CD8-positive, alpha-beta memory T cell (primary cell): ENCODE measurements around the gene MPND. TPM values are rescaled to one million over a fixed set of nuclear protein-coding genes. Genes with fewer than 3 reads are reported as not detected.
"Not testable (repeated sequence)": the region's sequence is repeated elsewhere in the genome, so short reads cannot be mapped to it uniquely, and the experiment has no call there.

Source experiments
- CTCF ChIA-PET: fragments of 350-600 bp; sonication (Branson Sonifier 250); formaldehyde crosslinking; loops from one replicate; lab custom pipeline; 2021; ENCODE audit warnings: antibody characterized with exemption; lab: Charles Lee
- POLR2A ChIA-PET: fragments of 350-600 bp; sonication (Branson Sonifier 250); formaldehyde crosslinking; loops from one replicate; lab custom pipeline; 2021; ENCODE audit warnings: antibody characterized with exemption; lab: Charles Lee
- DNase-seq, 5 donors: peaks; one replicate each; pipeline versions ENCODE4 v3.0.0 to v3.0.0-alpha.2; 2020 to 2022; ENCODE audit warnings: mixed read lengths in 1 of 5
- H3K27ac ChIP-seq: one replicate; pipeline ENCODE4 v1.7.0; 2013; ENCODE audit warnings: low read depth, mild to moderate bottlenecking, low read length, moderate library complexity
- H3K27me3 ChIP-seq: 2 replicates; pipeline ENCODE4 v1.7.0; 2013; ENCODE audit warnings: low read length, mild to moderate bottlenecking; ENCODE audit not compliant: insufficient read depth, poor library complexity, severe bottlenecking
- H3K36me3 ChIP-seq: 2 replicates; pipeline ENCODE4 v1.7.0; 2013; ENCODE audit warnings: mild to moderate bottlenecking, low read length, moderate library complexity; ENCODE audit not compliant: insufficient read depth
- H3K4me1 ChIP-seq: 2 replicates; pipeline ENCODE4 v1.7.0; 2013; ENCODE audit warnings: mild to moderate bottlenecking, low read length, moderate library complexity; ENCODE audit not compliant: insufficient read depth
- H3K4me3 ChIP-seq: 2 replicates; pipeline ENCODE4 v1.7.0; 2013; ENCODE audit warnings: mild to moderate bottlenecking, low read length
- H3K9me3 ChIP-seq: 2 replicates; pipeline ENCODE4 v1.7.0; 2013; ENCODE audit warnings: mild to moderate bottlenecking, low read length
- H3K27ac Mint-ChIP-seq, 8 donors: one replicate each; pipeline ENCODE4 v1.8.0; 2020 to 2021; ENCODE audit warnings: mixed read lengths in 8 of 8, mild to moderate bottlenecking in 6 of 8, inconsistent platforms in 3 of 8, moderate library complexity in 3 of 8
- H3K27me3 Mint-ChIP-seq, 2 donors: one replicate each; pipeline ENCODE4 v1.8.0; 2020 to 2021; ENCODE audit warnings: mixed read lengths in 2 of 2, mild to moderate bottlenecking in 1 of 2, moderate library complexity in 1 of 2
- H3K36me3 Mint-ChIP-seq, 3 donors: one replicate each; pipeline ENCODE4 v1.8.0; 2020 to 2021; ENCODE audit warnings: mixed read lengths in 3 of 3, inconsistent platforms in 1 of 3, mild to moderate bottlenecking in 1 of 3
- H3K4me1 Mint-ChIP-seq, 3 donors: one replicate each; pipeline ENCODE4 v1.8.0; 2020 to 2021; ENCODE audit warnings: mixed read lengths in 3 of 3, inconsistent platforms in 1 of 3, mild to moderate bottlenecking in 1 of 3
- H3K4me3 Mint-ChIP-seq, 7 donors: one replicate each; pipeline ENCODE4 v1.8.0; 2020 to 2021; ENCODE audit warnings: mixed read lengths in 7 of 7, mild to moderate bottlenecking in 6 of 7, moderate library complexity in 4 of 7, inconsistent platforms in 2 of 7
- H3K9me3 Mint-ChIP-seq, 5 donors: one replicate each; pipeline ENCODE4 v1.8.0; 2020 to 2022; ENCODE audit warnings: mixed read lengths in 5 of 5, mild to moderate bottlenecking in 3 of 5, moderate library complexity in 2 of 5, inconsistent platforms in 1 of 5
- polyA plus RNA-seq: library from polyadenylated mRNA; unstranded; fragments of 300-500 nt; fragmentation: Illumina TruSeq; gene quantifications from one replicate; pipeline ENCODE4 v1.2.3, GENCODE V29; 2021
- total RNA-seq, 2 experiments: library from RNA; stranded (reverse); gene quantifications; one replicate each; pipeline ENCODE4 v1.2.3, GENCODE V29; 2021

MPND gene
- total and polyA plus RNA-seq, 3 experiments from 2014 or later: 8.4 to 18.3 (median 17.0) TPM

- Histone ChIP-seq H3K9me3 (no peaks in the 10 kb centered on the region), H3K27me3 (no peaks in the 10 kb centered on the region), H3K4me1 (peaks cover 22% of the 10 kb centered on the region), H3K36me3 (no peaks in the 10 kb centered on the region), H3K27ac (peak overlapping the region; percentile 80), H3K4me3 (peak overlapping the region; percentile 92)
- ChIA-PET POLR2A (interaction anchor here (0.6 to 2.0 kb wide), 13 partner anchors 10 to 580 kb away, joined by 3 to 12 read pairs (median 4); partner anchors contain the start of genes CHAF1A, HDGFL2, SH3GL1 and YJU2), CTCF (interaction anchor here (0.7 to 3.5 kb wide), 11 partner anchors 10 to 449 kb away, joined by 3 to 30 read pairs (median 4); partner anchors contain the start of genes CHAF1A, FEM1A, SH3GL1 and TMIGD2)
- Mint-ChIP-seq H3K4me3 (peak overlapping the region; percentile 80 to 96 (median 91)), H3K36me3 (peaks cover 0 to 23% (median 3%) of the 10 kb centered on the region in 3 donors), H3K27ac (peak overlapping the region; percentile 82 to 99 (median 92)), H3K4me1 (peaks cover 29 to 46% (median 38%) of the 10 kb centered on the region in 3 donors), H3K27me3 (peaks cover 0 to 3% of the 10 kb centered on the region in 2 donors), H3K9me3 (no peaks in the 10 kb centered on the region)
- DNase-seq: peak; percentile 83 to 95 (median 92)
Observed at GRCh38 chr19:4342615-4343369, 570 bp upstream of the MPND start.

- Histone ChIP-seq H3K27me3 (no peaks in the 10 kb centered on the region), H3K36me3 (no peaks in the 10 kb centered on the region), H3K4me1 (peaks cover 13% of the 10 kb centered on the region), H3K9me3 (no peaks in the 10 kb centered on the region), H3K27ac (no peak overlapping the region), H3K4me3 (no peak overlapping the region)
- peaks cover 0 to 35% (median 3%) of the 10 kb centered on the region in 3 donors for H3K36me3 Mint-ChIP-seq
- H3K27ac Mint-ChIP-seq: peak overlapping the region in 2 of 8 donors; percentile 54 to 72
- peak overlapping the region; percentile 52 to 82 (median 63) for H3K4me3 Mint-ChIP-seq
- no peak for DNase-seq
- ChIA-PET CTCF (interaction anchor here (1.2 to 3.5 kb wide), 3 partner anchors 7 to 55 kb away, joined by 3 to 30 read pairs (median 10); partner anchors contain the start of gene SH3GL1), POLR2A (no interaction called here)
- peaks cover 18 to 30% (median 21%) of the 10 kb centered on the region in 3 donors for H3K4me1 Mint-ChIP-seq
- H3K27me3 Mint-ChIP-seq: peaks cover 0 to 3% of the 10 kb centered on the region in 2 donors
- H3K9me3 Mint-ChIP-seq: no peaks in the 10 kb centered on the region
Observed at GRCh38 chr19:4345342-4346019, 2.1 kb downstream of the MPND start.

DNA sequence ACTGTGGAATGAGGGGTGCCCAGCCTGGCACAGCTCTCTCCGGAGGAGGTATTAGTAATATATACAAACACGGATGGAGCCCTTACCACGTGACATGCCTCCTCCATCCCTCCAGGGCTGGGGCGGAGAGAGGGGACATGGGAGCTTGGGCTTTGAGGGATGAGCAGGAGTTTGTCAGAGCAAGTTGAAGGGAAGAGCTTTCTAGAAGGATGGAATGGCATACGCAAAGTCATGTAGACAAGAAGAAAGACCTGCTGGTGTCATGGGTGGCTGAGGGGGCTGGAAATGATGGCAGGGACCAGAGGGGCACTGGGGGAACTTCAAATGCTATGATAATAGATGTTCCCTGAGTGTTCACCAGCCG lies 2.6 kb downstream of the MPND start:
- DNase-seq: no peak
- H3K27me3 ChIP-seq: no peaks in the 10 kb centered on the region
- H3K27ac Mint-ChIP-seq: peak overlapping the region in 2 of 8 donors; percentile 73 to 94
- H3K36me3 ChIP-seq: no peaks in the 10 kb centered on the region
- H3K36me3 Mint-ChIP-seq: peaks cover 0 to 38% (median 3%) of the 10 kb centered on the region in 3 donors
- no peaks in the 10 kb centered on the region for H3K9me3 Mint-ChIP-seq
- H3K4me3 Mint-ChIP-seq: peak overlapping the region in 4 of 7 donors; percentile 3 to 29 (median 8)
- H3K9me3 ChIP-seq: no peaks in the 10 kb centered on the region
- H3K4me1 ChIP-seq: peaks cover 13% of the 10 kb centered on the region
- H3K27ac ChIP-seq: no peak overlapping the region
- H3K4me3 ChIP-seq: no peak overlapping the region
- peaks cover 0 to 3% of the 10 kb centered on the region in 2 donors for H3K27me3 Mint-ChIP-seq
- ChIA-PET CTCF (interaction anchor here (1.2 kb wide), 1 partner anchor 55 kb away, joined by 3 read pairs; the partner anchor contains the start of gene SH3GL1), POLR2A (interaction anchor here (0.6 kb wide), 1 partner anchor 79 kb away, joined by 3 read pairs; no protein-coding TSS in a partner anchor)
- H3K4me1 Mint-ChIP-seq: peaks cover 18 to 30% (median 21%) of the 10 kb centered on the region in 3 donors

DNA sequence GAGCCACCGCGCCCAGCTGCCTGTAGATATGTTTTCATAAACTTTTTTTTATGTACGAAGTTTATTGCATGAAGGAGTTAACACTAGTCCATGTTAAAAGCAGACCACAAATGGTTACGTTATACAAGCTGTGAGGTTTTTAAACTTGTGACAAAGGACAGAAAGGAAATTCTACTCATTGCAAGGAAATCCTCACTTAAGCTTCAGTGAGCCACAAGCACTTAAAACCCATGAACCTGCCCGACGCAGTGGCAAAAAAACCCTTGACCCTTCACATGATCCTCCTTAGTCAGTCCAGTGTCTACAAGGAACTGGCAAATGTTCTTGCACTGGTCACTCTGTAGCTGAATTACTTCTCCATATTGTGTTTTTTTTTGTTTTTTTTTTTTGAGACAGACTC lies 4.2 kb downstream of the MPND start:
- peak overlapping the region in 1 of 7 donors; percentile 69 for H3K4me3 Mint-ChIP-seq
- H3K36me3 Mint-ChIP-seq: peaks cover 0 to 38% (median 3%) of the 10 kb centered on the region in 3 donors
- H3K27me3 ChIP-seq: no peaks in the 10 kb centered on the region
- H3K9me3 Mint-ChIP-seq: no peaks in the 10 kb centered on the region
- H3K27me3 Mint-ChIP-seq: peaks cover 0 to 3% of the 10 kb centered on the region in 2 donors
- peaks cover 12 to 23% (median 14%) of the 10 kb centered on the region in 3 donors for H3K4me1 Mint-ChIP-seq
- H3K27ac Mint-ChIP-seq: peak overlapping the region in 2 of 8 donors; percentile 38 to 54
- no peaks in the 10 kb centered on the region for H3K9me3 ChIP-seq
- no peak overlapping the region for H3K4me3 ChIP-seq
- DNase-seq: no peak
- peaks cover 8% of the 10 kb centered on the region for H3K4me1 ChIP-seq
- H3K27ac ChIP-seq: no peak overlapping the region
- CTCF ChIA-PET: no interaction called here
- POLR2A ChIA-PET: interaction anchor here (0.6 to 0.7 kb wide), 3 partner anchors 11 to 43 kb away, joined by 4 to 5 read pairs (median 4); partner anchors contain the start of gene FSD1
- H3K36me3 ChIP-seq: no peaks in the 10 kb centered on the region

- H3K9me3 ChIP-seq, H3K27ac ChIP-seq, H3K27me3 ChIP-seq, H3K27me3 Mint-ChIP-seq, H3K4me3 ChIP-seq, H3K9me3 Mint-ChIP-seq, POLR2A ChIA-PET, DNase-seq, CTCF ChIA-PET, H3K36me3 ChIP-seq, H3K4me3 Mint-ChIP-seq, H3K4me1 ChIP-seq: not testable (repeated sequence)
- Mint-ChIP-seq H3K27ac (peak overlapping the region in 1 of 8 donors; percentile 48), H3K4me1 (peaks cover 5 to 13% (median 7%) of the 10 kb centered on the region in 3 donors), H3K36me3 (peaks cover 0 to 35% (median 3%) of the 10 kb centered on the region in 3 donors)
Observed at GRCh38 chr19:4349225-4349624, 5.9 kb downstream of the MPND start.

DNA sequence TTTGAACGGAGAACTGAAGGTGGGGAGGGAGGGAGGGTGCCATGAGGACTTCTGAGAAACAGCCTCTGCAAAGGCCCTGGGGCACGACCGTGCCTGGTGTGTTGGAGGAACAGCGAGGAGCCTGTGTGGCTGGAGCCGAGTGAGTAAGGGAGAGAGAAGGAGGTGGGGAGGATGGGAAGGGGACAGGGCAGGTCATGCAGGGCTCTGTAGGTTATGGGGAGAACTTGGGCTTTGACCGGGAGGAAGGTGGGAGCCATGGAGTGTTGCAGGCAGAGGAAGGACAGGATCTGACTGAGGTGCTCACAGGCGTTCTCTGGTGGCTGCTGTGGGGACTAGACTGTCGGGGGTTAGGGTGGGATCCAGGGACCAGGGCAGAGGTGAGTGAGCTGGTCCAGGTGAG lies 6.7 kb downstream of the MPND start:
- H3K9me3 Mint-ChIP-seq: no peaks in the 10 kb centered on the region
- no peaks in the 10 kb centered on the region for H3K27me3 Mint-ChIP-seq

DNA sequence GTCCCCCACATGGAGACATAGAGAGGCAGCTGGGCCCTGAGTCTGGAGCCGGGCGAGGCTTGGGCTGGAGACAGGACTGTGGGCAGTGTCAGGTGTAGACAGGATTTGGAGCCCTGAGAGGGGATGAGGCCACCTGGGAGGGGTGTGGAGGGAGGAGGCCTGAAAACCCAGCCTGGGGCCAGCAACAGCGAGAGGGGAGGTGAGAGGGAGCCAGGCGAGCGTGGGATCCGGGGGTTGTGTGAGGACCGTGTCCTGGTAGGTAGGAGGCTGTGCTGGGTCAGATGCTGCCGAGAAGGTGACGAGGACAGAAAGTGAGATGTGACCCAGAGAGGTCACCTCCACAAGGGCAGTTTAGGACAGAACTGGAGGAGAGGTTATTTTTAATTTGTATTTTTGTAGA lies 7.4 kb downstream of the MPND start:
- peaks cover 2 to 7% (median 4%) of the 10 kb centered on the region in 3 donors for H3K4me1 Mint-ChIP-seq
- Histone ChIP-seq H3K9me3 (no peaks in the 10 kb centered on the region), H3K27ac (no peak overlapping the region), H3K36me3 (no peaks in the 10 kb centered on the region), H3K4me1 (no peaks in the 10 kb centered on the region), H3K27me3 (no peaks in the 10 kb centered on the region), H3K4me3 (no peak overlapping the region)
- no peak overlapping the region for H3K4me3 Mint-ChIP-seq
- H3K36me3 Mint-ChIP-seq: peaks cover 0 to 31% (median 3%) of the 10 kb centered on the region in 3 donors
- no peaks in the 10 kb centered on the region for H3K27me3 Mint-ChIP-seq
- ChIA-PET CTCF (interaction anchor here (4.8 kb wide), 1 partner anchor 83 kb away, joined by 41 read pairs; no protein-coding TSS in a partner anchor), POLR2A (no interaction called here)
- no peak for DNase-seq
- peak overlapping the region in 2 of 8 donors; percentile 6 to 96 for H3K27ac Mint-ChIP-seq
- no peaks in the 10 kb centered on the region for H3K9me3 Mint-ChIP-seq

More for the DNA sequence above, 6.7 kb downstream of the MPND start:
- Mint-ChIP-seq H3K4me3 (no peak overlapping the region), H3K4me1 (peaks cover 5 to 11% (median 7%) of the 10 kb centered on the region in 3 donors), H3K36me3 (peaks cover 0 to 35% (median 3%) of the 10 kb centered on the region in 3 donors), H3K27ac (peak overlapping the region in 3 of 8 donors; percentile 1 to 96 (median 6))
- H3K27ac ChIP-seq: no peak overlapping the region
- ChIA-PET POLR2A (no interaction called here), CTCF (interaction anchor here (4.8 kb wide), 1 partner anchor 83 kb away, joined by 41 read pairs; no protein-coding TSS in a partner anchor)
- H3K27me3 ChIP-seq: no peaks in the 10 kb centered on the region
- no peaks in the 10 kb centered on the region for H3K36me3 ChIP-seq
- H3K9me3 ChIP-seq: no peaks in the 10 kb centered on the region
- H3K4me3 ChIP-seq: no peak overlapping the region
- DNase-seq: no peak
- H3K4me1 ChIP-seq: no peaks in the 10 kb centered on the region
